Stomach (tissue), 19 donors: ENCODE measurements around the gene RDX. TPM values are rescaled to one million over a fixed set of nuclear protein-coding genes. Genes with fewer than 3 reads are reported as not detected.
A peak's percentile ranks its signal among the peaks of the same experiment; 100 is the strongest.

ENCODE experiments used
- DNase-seq, 2 donors: peaks; one replicate each; pipeline versions ENCODE4 v3.0.0 to v3.0.0-alpha.2; 2013 to 2019
- H3K27ac ChIP-seq, 5 donors: fragments of 200-600 bp in 4 of 5; sonication (generic) in 4 of 5; one replicate each; pipeline ENCODE4 v1.5.1; 2013 to 2019; ENCODE audit warnings: mild to moderate bottlenecking in 1 of 5, moderate library complexity in 1 of 5
- H3K27me3 ChIP-seq, 3 donors: fragments of 200-600 bp; sonication (generic); one replicate each; pipeline ENCODE4 v1.5.1; 2017 to 2019; ENCODE audit warnings: mixed run types in 1 of 3
- H3K36me3 ChIP-seq, 4 donors: fragments of 200-600 bp; sonication (generic); 1 replicate in 3 of 4; 2 replicates in 1 of 4; pipeline ENCODE4 v1.5.1; 2016 to 2019
- H3K4me1 ChIP-seq, 4 donors: fragments of 200-600 bp; sonication (generic); one replicate each; pipeline ENCODE4 v1.5.1; 2016 to 2019
- H3K4me3 ChIP-seq, 4 donors: fragments of 200-600 bp; sonication (generic) in 3 of 4; one replicate each; pipeline ENCODE4 v1.5.1; 2016 to 2019; ENCODE audit warnings: mild to moderate bottlenecking in 1 of 4
- H3K9me3 ChIP-seq, 4 donors: fragments of 200-600 bp; sonication (generic); one replicate each; pipeline ENCODE4 v1.5.1; 2016 to 2019
- CTCF ChIP-seq, 7 experiments: fragments of 450-650 bp in 4 of 7; fragments of 200-600 bp in 3 of 7; sonication (generic) in 3 of 7; IDR thresholded peaks; one replicate each; pipeline ENCODE4 v1.5.1; 2016 to 2019; ENCODE audit warnings: antibody characterized with exemption in 7 of 7, control low read depth in 2 of 7, mild to moderate bottlenecking in 1 of 7
- EP300 ChIP-seq: sonication (generic); formaldehyde crosslinking; IDR thresholded peaks from one replicate; pipeline ENCODE4 v1.6.1; 2017; ENCODE audit warnings: antibody characterized with exemption
- POLR2A ChIP-seq, 4 donors: fragments of 450-650 bp; IDR thresholded peaks; one replicate each; pipeline ENCODE4 v1.6.1; 2016; ENCODE audit warnings: antibody characterized with exemption in 4 of 4, control low read depth in 2 of 4, mild to moderate bottlenecking in 1 of 4, moderate library complexity in 1 of 4
- POLR2AphosphoS5 ChIP-seq, 3 donors: sonication (generic); formaldehyde crosslinking; IDR thresholded peaks; one replicate each; pipeline ENCODE4 v1.6.1; 2016; ENCODE audit warnings: antibody characterized with exemption in 3 of 3
- WGBS, 5 donors: extraction: QIAGEN DNeasy Blood & Tissue Kit in 3 of 5; methylation state at CpG; one replicate each; pipeline versions ENCODE4 v1.1.5 to v1.1.7; 2013 to 2018; 5-methylcytosine and 5-hydroxymethylcytosine counted together
- intact Hi-C: fragments of 100-400 bp; cut with DNase I; formaldehyde crosslinking; loops from one replicate; pipeline ENCODE4 v1.15.1; 2023; ENCODE audit warnings: low total_unique reads
- long read RNA-seq, 10 donors: transcript quantifications; one replicate each; lab custom pipeline, GENCODE V29; 2026
- polyA plus RNA-seq, 3 donors: library from polyadenylated mRNA; stranded (reverse); fragments of 200-250 nt; gene quantifications; one replicate each; pipeline ENCODE4 v1.2.3, GENCODE V29; 2013
- total RNA-seq, 5 donors: library from RNA; depleted of rRNA; stranded (reverse); fragments of >200 nt; gene quantifications; one replicate each; pipeline versions ENCODE4 v1.1.0 to v1.2.3, GENCODE V29; 2014 to 2016
- donor health status: healthy with polysubstance abuse.
- donor health status: Bipolar disorder and iron deficiency.
- donor health status: healthy.

The RDX gene
- total RNA-seq, result 100 to 1,000 TPM in 1 of 5 donors, 10 to 100 TPM in 4; 49.4 to 426 (median 65.3) TPM
- 10 to 100 TPM; 18.1 to 25.1 (median 22.8) TPM for polyA plus RNA-seq
- long read RNA-seq, donor 1, full-length matches to known transcripts, result 4 of 13 reads
- long read RNA-seq, donor 1, partial matches to known transcripts, result 9 of 13 reads
- long read RNA-seq, donor 1, other reads (novel, unspliced or antisense), result 0 of 13 reads
- long read RNA-seq, donor 2, full-length matches to known transcripts, result 6 of 54 reads
- long read RNA-seq, donor 2, partial matches to known transcripts, result 48 of 54 reads
- long read RNA-seq, donor 2, other reads (novel, unspliced or antisense), result 0 of 54 reads
- long read RNA-seq, donor 3, partial matches to known transcripts, result 0 of 2 reads
- long read RNA-seq, donor 3, other reads (novel, unspliced or antisense), result 0 of 2 reads
- long read RNA-seq, donor 4, result 0 reads
- long read RNA-seq, donor 5, full-length matches to known transcripts, result 8 of 43 reads
- long read RNA-seq, donor 5, partial matches to known transcripts, result 35 of 43 reads
- long read RNA-seq, donor 5, other reads (novel, unspliced or antisense), result 0 of 43 reads
- long read RNA-seq, donor 6, full-length matches to known transcripts, result 14 of 110 reads
- long read RNA-seq, donor 6, partial matches to known transcripts, result 96 of 110 reads
- long read RNA-seq, donor 6, other reads (novel, unspliced or antisense), result 0 of 110 reads
- long read RNA-seq, donor 7, full-length matches to known transcripts, result 5 of 22 reads
- long read RNA-seq, donor 7, partial matches to known transcripts, result 17 of 22 reads
- long read RNA-seq, donor 7, other reads (novel, unspliced or antisense), result 0 of 22 reads
- long read RNA-seq, donor 8, full-length matches to known transcripts, result 7 of 7 reads
- long read RNA-seq, donor 8, partial matches to known transcripts, result 0 of 7 reads
- long read RNA-seq, donor 8, other reads (novel, unspliced or antisense), result 0 of 7 reads
- long read RNA-seq, donor 9, partial matches to known transcripts, result 19 of 20 reads
- long read RNA-seq, donor 9, other reads (novel, unspliced or antisense), result 0 of 20 reads
- long read RNA-seq, donor 10, partial matches to known transcripts, result 0 of 1 reads
- long read RNA-seq, donor 10, other reads (novel, unspliced or antisense), result 0 of 1 reads

- 0 to 1% (median 0%) methylated on average over 20 to 113 of the region's 113 CpGs for WGBS, 5 donors
- intact Hi-C loops, result no loop called here
- H3K27me3 ChIP-seq, result no peaks in the 10 kb centered on the region
These were observed at the start of gene RDX for GRCh38 chr11:110296226-110297075. Gene RDX, minus strand, starts transcription at chr11:110296614. Its CDS starts 16,922 bp downstream, at chr11:110279692.

GRCh38 chr11:110345743-110346142 lies 49.3 kb upstream of the RDX start:
- no peaks in the 10 kb centered on the region for H3K27me3 ChIP-seq
- peaks cover 0 to 9% (median 2%) of the 10 kb centered on the region in 4 donors for H3K4me1 ChIP-seq
- H3K4me3 ChIP-seq, result no peak overlapping the region
- WGBS, 5 donors, result 61 to 72% (median 69%) methylated on average over 3 of the region's 3 CpGs
- H3K9me3 ChIP-seq, result no peaks in the 10 kb centered on the region
- DNase-seq, result no peak
- no peak for TF ChIP-seq CTCF (IDR thresholded peaks at IDR 0.05)
- intact Hi-C loops, result no loop called here
- no peak overlapping the region for H3K27ac ChIP-seq
- H3K36me3 ChIP-seq, result no peaks in the 10 kb centered on the region

More at GRCh38 chr11:110296226-110297075, at the start of gene RDX:
- DNase-seq, result peak; percentile 75 to 91
- no peak for TF ChIP-seq POLR2A (IDR thresholded peaks at IDR 0.05)
- TF ChIP-seq POLR2AphosphoS5 (IDR thresholded peaks at IDR 0.05), result peak in 2 of 3 donors; percentile 7 to 48
- peak in 2 of 7 experiments; percentile 7 to 41 for TF ChIP-seq CTCF (IDR thresholded peaks at IDR 0.05)
- no peak for TF ChIP-seq EP300
- H3K9me3 ChIP-seq, result peaks cover 0 to 5% (median 0%) of the 10 kb centered on the region in 4 donors
- peak within 1 kb of the TSS; percentile 96 to 100 (median 98) for H3K27ac ChIP-seq
- H3K36me3 ChIP-seq, result no peaks in the 10 kb centered on the region
- peaks cover 38 to 70% (median 54%) of the 10 kb centered on the region in 4 donors for H3K4me1 ChIP-seq
- peak within 1 kb of the TSS; percentile 63 to 98 (median 84) for H3K4me3 ChIP-seq

GRCh38 chr11:110340436-110340835 lies 44.0 kb upstream of the RDX start:
- no peak for TF ChIP-seq EP300
- DNase-seq, result no peak
- intact Hi-C loops, result no loop called here
- Histone ChIP-seq H3K36me3 (no peaks in the 10 kb centered on the region), H3K27me3 (no peaks in the 10 kb centered on the region), H3K9me3 (no peaks in the 10 kb centered on the region), H3K4me1 (no peaks in the 10 kb centered on the region), H3K27ac (no peak overlapping the region), H3K4me3 (no peak overlapping the region)
- WGBS, 5 donors, result 38 to 74% (median 71%) methylated on average over 2 of the region's 2 CpGs

GRCh38 chr11:110339456-110340250 lies 43.2 kb upstream of the RDX start:
- WGBS, 5 donors, result 87 to 96% (median 89%) methylated on average over 3 of the region's 3 CpGs
- intact Hi-C loops, result no loop called here

More at GRCh38 chr11:110339456-110340250, 43.2 kb upstream of the RDX start:
- Histone ChIP-seq H3K4me3 (no peak overlapping the region), H3K36me3 (no peaks in the 10 kb centered on the region), H3K27me3 (no peaks in the 10 kb centered on the region), H3K9me3 (no peaks in the 10 kb centered on the region), H3K27ac (no peak overlapping the region), H3K4me1 (no peaks in the 10 kb centered on the region)
- no peak for DNase-seq
- no peak for TF ChIP-seq EP300
- TF ChIP-seq POLR2A (IDR thresholded peaks at IDR 0.05), result no peak
- no peak for TF ChIP-seq CTCF (IDR thresholded peaks at IDR 0.05)
- TF ChIP-seq POLR2AphosphoS5 (IDR thresholded peaks at IDR 0.05), result no peak
